ELR (cell line): ENCODE results near the gene PUM1.
"Not testable (repeated sequence)": the region's sequence is repeated elsewhere in the genome, so short reads cannot be mapped to it uniquely, and the experiment has no call there.

Experiments used
- DNase-seq: peaks from one replicate; pipeline ENCODE4 v3.0.0-alpha.2; 2015; ENCODE audit warnings: low read depth

Gene PUM1, protein sequence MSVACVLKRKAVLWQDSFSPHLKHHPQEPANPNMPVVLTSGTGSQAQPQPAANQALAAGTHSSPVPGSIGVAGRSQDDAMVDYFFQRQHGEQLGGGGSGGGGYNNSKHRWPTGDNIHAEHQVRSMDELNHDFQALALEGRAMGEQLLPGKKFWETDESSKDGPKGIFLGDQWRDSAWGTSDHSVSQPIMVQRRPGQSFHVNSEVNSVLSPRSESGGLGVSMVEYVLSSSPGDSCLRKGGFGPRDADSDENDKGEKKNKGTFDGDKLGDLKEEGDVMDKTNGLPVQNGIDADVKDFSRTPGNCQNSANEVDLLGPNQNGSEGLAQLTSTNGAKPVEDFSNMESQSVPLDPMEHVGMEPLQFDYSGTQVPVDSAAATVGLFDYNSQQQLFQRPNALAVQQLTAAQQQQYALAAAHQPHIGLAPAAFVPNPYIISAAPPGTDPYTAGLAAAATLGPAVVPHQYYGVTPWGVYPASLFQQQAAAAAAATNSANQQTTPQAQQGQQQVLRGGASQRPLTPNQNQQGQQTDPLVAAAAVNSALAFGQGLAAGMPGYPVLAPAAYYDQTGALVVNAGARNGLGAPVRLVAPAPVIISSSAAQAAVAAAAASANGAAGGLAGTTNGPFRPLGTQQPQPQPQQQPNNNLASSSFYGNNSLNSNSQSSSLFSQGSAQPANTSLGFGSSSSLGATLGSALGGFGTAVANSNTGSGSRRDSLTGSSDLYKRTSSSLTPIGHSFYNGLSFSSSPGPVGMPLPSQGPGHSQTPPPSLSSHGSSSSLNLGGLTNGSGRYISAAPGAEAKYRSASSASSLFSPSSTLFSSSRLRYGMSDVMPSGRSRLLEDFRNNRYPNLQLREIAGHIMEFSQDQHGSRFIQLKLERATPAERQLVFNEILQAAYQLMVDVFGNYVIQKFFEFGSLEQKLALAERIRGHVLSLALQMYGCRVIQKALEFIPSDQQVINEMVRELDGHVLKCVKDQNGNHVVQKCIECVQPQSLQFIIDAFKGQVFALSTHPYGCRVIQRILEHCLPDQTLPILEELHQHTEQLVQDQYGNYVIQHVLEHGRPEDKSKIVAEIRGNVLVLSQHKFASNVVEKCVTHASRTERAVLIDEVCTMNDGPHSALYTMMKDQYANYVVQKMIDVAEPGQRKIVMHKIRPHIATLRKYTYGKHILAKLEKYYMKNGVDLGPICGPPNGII

GRCh38 chr1:31065310-31066217 is at the start of gene PUM1:
Gene PUM1 (minus strand): TSS chr1:31065717. CDS start chr1:31059566, 6,151 bp downstream.
- DNase-seq, result peak; percentile 99

- no peak for DNase-seq
Observed at GRCh38 chr1:31112266-31112935, 46.9 kb upstream of the PUM1 start.

- peak; percentile 50 for DNase-seq
Observed at GRCh38 chr1:31111290-31111951, 45.9 kb upstream of the PUM1 start.

- no peak for DNase-seq
Observed at GRCh38 chr1:31110846-31111245, 45.3 kb upstream of the PUM1 start.

- DNase-seq, result no peak
Observed at GRCh38 chr1:31108861-31109260, 43.3 kb upstream of the PUM1 start.

DNA sequence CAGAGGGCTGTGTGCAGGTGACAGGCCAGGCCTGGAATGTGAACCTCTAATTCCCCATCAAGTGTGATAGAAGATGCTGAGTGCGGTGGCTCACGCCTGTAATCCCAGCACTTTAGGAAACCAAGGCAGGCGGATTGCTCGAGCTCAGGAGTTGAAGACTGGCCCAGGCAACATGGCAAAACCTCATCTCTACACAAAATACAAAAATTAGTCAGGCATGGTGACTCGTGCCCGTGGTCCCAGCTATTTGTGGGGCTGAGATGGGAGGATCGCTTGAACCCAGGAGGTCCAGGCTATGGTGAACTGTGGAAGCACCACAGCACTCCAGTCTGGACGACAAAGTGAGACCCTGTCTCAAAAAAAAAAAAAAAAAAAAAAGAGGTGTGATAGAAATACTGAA is 40.1 kb upstream of the PUM1 start:
- DNase-seq, result peak; percentile 45

DNA sequence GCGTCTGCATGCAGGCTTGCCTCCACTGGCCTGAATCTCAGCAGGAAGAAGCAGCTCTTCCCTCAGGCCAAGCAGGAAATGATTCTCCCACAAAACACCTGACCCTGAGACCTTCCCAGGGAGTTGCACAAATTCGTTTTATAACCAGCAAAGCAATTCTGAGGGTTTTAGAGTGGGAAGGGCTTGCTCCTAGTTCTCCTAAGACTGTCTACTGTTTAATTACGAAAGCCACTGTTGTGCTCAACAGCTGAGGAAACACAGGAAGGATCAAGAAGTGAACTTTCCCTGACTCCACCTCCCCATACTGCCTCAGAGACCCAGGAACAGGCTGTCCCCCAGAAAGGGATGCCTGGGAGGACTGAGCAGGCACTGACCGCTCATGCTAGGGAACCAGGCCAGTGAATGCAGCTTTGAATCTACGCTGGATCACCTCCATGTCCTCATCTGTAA is 37.0 kb upstream of the PUM1 start:
- DNase-seq, result peak; percentile 87

GRCh38 chr1:31101147-31101502 is 35.6 kb upstream of the PUM1 start:
- DNase-seq, result peak; percentile 71

DNA sequence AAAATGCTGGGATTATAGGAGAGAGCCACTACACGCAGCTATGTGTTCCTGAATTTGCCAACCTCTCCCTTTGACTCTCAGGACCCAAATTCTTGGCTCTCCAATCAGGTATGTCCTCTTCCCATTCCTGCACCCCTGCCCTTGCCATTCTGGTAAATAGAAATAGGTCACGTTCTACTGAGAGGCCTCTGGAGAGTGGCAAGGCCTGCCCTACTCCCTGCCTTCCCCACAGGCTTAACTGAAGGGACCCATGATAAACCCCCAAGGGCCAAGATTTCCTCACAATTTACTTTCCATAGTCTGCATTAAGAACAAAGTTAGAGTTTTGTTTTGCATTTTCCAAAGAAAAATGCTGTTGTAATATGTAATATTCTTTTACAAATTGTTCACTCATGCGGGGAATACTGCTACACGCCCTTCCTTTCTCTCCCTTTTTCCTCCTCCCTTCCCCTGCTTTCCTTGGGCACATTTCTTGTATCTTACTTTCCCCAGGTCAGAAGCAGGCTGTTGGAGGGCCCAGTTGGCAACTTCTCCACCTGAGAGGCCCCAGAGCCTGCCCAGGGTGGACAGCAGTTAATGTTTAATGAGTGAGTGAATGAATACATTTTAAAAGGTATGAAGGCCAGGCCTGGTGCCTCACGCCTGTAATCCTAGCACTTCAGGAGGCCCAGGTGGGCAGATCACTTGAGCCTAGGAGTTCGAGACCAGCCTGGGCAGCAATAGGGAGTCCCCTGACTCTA is 33.9 kb upstream of the PUM1 start:
- DNase-seq, result no peak

DNA sequence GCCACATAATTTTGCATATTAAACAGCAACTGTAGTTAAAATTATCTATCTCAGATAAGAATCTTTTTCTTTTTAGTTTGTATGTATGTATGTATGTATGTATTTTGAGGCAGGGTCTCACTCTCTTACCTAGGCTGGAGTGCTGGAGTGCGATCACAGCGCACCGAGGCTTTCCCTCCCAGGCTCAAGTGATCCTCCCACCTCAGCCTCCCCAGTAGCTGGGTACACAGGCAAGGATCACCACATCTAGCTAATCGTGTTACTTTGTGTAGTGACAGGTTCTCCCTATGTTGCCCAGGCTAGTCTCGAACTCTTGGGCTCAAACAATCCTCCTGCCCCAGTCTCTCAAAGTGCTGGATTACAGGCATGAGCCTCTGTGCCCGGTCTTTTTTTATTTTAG is 30.5 kb upstream of the PUM1 start:
- no peak for DNase-seq

GRCh38 chr1:31095298-31095981 is 29.9 kb upstream of the PUM1 start:
- peak; percentile 49 for DNase-seq

DNA sequence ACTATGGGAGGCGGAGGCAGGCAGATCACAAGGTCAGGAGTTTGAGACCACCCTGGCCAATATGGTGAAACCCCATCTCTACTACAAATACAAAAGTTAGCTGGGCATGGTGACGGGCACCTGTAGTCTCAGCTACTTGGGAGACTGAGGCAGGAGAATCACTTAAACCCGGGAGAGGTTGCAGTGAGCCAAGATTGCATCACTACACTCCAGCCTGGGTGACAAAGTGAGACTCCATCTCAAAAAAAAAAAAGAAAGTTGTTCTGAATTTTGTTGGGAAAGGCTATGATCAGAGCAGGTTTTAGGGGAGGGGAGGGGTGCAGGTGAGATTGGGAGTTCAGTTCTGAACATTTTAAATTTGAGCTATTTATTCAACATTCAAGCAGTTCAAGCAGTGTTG is 22.6 kb upstream of the PUM1 start:
- not testable (repeated sequence) for DNase-seq

- no peak for DNase-seq
Observed at GRCh38 chr1:31084782-31085569, 19.5 kb upstream of the PUM1 start.

GRCh38 chr1:31082385-31082784 is 16.9 kb upstream of the PUM1 start:
- no peak for DNase-seq

GRCh38 chr1:31073044-31073443 is 7.5 kb upstream of the PUM1 start:
- DNase-seq, result no peak

DNA sequence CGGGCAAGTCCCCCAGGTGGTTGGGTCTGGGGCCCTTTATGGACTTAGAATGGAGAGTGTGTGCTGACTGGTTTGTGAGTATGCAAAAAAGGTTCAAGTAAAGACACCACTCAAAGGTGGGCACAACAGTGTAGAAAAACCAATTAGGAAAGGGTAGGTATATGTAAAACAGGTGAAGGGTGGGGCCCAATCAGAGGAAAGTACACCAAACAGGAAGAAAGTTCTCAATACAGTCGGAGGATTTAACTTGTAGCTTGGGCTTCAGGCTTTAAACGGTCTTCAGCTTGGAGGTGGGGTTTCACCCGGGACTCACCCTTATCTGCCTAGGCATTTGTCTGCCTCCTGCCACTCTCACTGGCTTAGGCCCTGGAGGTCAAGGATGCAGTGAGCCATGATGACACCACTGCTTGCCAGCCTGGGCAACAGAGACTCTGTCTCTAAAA is 6.8 kb upstream of the PUM1 start:
- no peak for DNase-seq

- DNase-seq, result no peak
Observed at GRCh38 chr1:31069392-31069791, 3.9 kb upstream of the PUM1 start.

DNA sequence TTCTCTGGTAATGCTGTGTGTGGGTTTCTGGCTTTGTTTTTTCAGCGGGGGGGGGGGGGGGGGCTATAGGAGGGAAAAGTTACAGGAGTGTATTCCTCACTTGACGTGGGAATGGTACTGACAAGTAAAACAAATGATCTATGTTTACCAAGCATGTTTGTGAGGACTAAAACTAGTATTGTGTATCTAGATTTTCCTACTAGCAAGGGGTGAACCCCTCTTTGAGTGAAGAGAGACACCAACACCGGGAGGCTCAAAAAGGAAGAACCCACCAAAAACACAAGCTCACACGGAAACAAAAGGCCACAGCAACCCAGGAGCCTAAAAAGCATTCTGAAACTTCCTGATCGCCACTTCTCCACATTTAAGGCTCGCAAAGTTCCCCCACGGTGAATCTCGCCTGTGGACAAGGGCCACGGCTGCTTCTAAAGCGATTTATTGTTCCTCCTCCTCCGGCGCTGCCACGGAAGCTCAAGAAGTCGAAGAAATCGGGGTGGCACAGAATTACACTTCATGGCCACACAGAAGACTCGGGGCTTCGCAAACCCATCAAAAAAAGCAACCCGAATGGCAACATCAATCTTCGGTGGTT is 703 bp downstream of the PUM1 start:
- peak; percentile 46 for DNase-seq
